Esophagus mucosa (tissue), 1 donor: Measurements from ENCODE around the gene MRPL14. TPM values are rescaled to one million over a fixed set of nuclear protein-coding genes. Genes with fewer than 3 reads are reported as not detected.
"Not testable (repeated sequence)": the region's sequence is repeated elsewhere in the genome, so short reads cannot be mapped to it uniquely, and the experiment has no call there.

Experiments
- ATAC-seq: fragments of 200-7000 bp; cut with Tn5 transposase; one replicate; pipeline ENCODE4 v1.9.1; 2020
- total RNA-seq: library from RNA; stranded (reverse); gene quantifications from one replicate; pipeline ENCODE4 v1.2.4, GENCODE V29; 2023
- donor health status: DM: yes; HTN: yes; CAD: no.

The MRPL14 gene
- total RNA-seq, 1 donor from 2014 or later, result 47.4 TPM

- no peak for ATAC-seq
Observed at GRCh38 chr6:44149369-44150012, 22.2 kb upstream of the MRPL14 start.

DNA sequence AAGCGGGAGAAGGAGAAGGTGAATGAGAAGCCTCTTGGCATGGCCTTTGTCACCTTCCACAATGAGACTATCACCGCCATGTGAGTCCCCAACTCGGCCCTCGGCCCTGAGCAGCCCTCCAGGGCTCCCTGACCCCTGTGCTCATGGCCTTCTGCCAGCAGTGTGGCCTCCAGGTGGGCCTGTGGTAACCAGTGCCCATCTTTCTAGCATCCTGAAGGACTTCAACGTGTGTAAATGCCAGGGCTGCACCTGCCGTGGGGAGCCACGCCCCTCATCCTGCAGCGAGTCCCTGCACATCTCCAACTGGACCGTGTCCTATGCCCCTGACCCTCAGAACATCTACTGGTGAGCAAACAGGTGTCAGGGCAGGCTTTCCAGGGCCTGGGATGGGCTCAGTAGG is 21.1 kb upstream of the MRPL14 start:
- ATAC-seq, result no peak

DNA sequence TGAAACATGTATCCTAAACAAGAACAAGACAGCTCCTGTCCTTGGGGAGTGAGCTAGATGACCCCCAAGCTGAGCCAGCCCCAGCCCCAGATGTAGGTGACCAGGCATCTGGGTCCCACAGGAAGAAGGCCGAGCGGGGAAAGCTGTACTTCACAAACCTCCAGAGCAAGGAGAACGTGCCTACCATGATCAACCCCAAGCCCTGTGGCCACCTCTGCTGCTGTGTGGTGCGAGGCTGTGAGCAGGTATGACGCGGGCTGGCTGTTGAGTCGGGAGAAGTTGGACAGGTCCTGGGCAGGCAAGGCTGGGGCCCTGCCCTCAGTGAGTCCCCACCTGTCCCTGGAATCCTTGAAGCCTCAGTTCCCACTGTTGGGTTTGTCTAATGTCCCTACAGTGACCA is 20.0 kb upstream of the MRPL14 start:
- no peak for ATAC-seq

- ATAC-seq, result no peak
Observed at GRCh38 chr6:44146685-44147084, 19.4 kb upstream of the MRPL14 start.

DNA sequence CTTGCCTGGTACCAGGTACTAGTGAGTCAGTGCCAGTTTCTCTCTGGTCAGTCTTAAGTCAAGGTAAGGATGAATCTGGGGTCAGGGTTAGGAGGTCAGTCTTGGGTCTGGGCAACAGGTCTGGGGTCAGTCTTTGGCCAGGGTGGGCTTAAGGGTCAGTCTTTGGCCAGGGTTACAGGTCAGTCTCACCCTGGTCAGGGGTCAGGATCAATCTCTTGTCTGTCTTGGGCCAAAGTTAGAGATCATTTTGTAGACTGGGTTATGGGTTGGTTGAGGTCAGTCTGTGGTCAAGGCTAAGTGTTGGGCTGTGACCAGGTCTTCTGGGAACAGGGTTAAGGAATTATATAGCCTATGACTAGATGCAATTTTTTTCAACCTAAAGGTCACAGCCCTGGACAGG is 18.6 kb upstream of the MRPL14 start:
- no peak for ATAC-seq

DNA sequence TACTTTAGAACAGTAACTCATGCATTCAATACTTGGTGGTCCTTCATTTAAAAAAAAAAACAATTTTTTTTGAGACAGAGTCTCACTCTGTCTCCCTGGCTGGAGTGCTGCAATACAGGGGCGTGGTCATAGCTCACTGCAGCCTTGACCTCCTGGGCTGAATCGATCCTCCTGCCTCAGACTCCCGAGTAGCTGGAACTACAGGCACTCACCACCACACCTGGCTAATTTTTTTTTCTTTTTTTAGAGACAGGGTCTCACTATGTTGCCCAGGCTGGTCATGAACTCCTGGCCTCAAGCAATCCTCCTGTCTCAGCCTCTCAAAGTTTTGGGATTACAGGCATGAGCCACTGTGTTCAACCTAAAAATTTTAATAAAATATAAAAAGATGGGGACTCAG is 17.3 kb upstream of the MRPL14 start:
- not testable (repeated sequence) for ATAC-seq

- no peak for ATAC-seq
Observed at GRCh38 chr6:44143731-44144130, 16.5 kb upstream of the MRPL14 start.

- no peak for ATAC-seq
Observed at GRCh38 chr6:44142835-44143234, 15.6 kb upstream of the MRPL14 start.

- ATAC-seq, result no peak
Observed at GRCh38 chr6:44139351-44139743, 12.1 kb upstream of the MRPL14 start.

- no peak for ATAC-seq
Observed at GRCh38 chr6:44138717-44139350, 11.6 kb upstream of the MRPL14 start.

- no peak for ATAC-seq
Observed at GRCh38 chr6:44135875-44136274, 8.6 kb upstream of the MRPL14 start.

GRCh38 chr6:44135173-44135758 is 8.0 kb upstream of the MRPL14 start:
- ATAC-seq, result no peak

- ATAC-seq, result no peak
Observed at GRCh38 chr6:44133981-44134711, 6.9 kb upstream of the MRPL14 start.

GRCh38 chr6:44133003-44133931 is 6.0 kb upstream of the MRPL14 start:
- peak; percentile 66 for ATAC-seq

GRCh38 chr6:44132476-44132875 is 5.2 kb upstream of the MRPL14 start:
- peak; percentile 16 for ATAC-seq

- no peak for ATAC-seq
Observed at GRCh38 chr6:44131892-44132291, 4.6 kb upstream of the MRPL14 start.

- no peak for ATAC-seq
Observed at GRCh38 chr6:44129841-44130322, 2.6 kb upstream of the MRPL14 start.

GRCh38 chr6:44128020-44128917 is 1.0 kb upstream of the MRPL14 start:
- peak; percentile 48 for ATAC-seq

GRCh38 chr6:44126320-44127149 is 717 bp downstream of the MRPL14 start:
- ATAC-seq, result peak; percentile 40

DNA sequence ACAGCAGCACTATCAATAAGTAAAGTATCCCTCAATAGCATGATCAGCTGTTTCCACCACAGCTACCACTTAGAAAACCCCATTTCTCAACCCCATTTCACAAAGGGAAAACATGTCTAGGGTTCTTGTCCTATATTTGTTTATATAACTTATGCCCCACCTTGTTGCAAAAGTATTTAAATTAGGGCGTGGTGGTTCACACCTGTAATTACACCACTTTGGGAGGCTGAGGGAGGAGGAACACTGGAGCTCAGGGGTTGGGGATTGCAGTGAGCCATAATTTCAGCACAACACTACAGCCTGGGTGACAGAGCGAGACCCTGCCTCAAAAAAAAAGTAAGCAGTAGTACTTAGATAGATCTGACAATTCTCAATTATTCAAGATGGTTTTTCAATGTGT is 3.7 kb downstream of the MRPL14 start:
- ATAC-seq, result no peak
